HG03097 (cell line): ENCODE results near the gene PRRG3.

Source experiments
- ATAC-seq: cut with Tn5 transposase; IDR thresholded peaks from one replicate; pipeline ENCODE4 v1.9.1; 2021; ENCODE audit not compliant: unreplicated experiment, low FRiP score

Gene PRRG3

DNA sequence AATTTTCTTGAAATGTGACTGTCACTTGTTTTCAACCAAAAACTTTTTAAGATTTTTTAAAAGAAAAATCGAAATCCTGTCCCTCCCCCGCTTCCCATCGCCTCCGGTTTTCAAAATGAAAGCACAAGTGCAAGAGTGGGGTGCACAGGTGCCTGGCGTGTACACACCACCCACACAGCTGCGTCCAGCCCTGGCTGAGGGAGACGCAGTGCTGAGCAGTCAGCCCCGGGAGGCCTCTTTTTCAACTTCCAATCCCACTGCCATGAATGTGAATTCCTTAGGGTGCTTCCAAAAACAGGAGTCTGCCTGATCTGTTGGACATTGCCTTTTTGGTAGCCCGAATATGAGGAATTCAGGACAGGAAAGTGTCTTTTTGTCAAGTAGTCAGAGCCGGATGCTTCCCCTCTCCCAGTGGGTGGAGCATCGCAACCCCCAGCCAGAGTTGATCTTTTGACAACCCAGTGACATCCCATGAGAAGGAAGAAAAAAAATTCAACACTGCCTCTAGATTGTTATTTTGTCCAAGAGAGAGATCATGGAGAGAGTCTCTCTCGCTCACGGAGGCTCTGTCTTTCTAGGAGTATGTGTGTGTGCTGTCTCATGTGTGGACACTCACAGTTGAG, 8.9 kb downstream of the PRRG3 start:
- ATAC-seq: no peak

DNA sequence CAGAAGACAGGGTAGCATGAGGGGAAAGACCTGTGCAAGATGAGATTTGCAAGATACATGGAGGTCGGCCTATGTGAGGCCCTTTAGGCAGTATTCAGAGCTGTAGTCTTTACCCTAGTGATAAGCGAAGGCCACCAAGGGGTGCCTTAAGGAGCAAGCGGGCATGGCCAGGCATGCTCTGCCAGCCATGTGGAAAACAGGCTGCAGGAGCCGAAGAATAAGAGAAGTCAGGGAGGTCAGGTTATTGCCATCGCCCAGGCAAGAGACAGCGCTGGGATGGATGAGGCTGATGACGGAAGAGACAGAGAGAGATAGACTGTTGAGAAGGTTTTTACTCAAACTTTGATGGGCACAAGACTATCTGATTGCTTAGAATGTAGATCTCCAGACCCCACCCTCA, 13.6 kb downstream of the PRRG3 start:
- ATAC-seq: no peak

DNA sequence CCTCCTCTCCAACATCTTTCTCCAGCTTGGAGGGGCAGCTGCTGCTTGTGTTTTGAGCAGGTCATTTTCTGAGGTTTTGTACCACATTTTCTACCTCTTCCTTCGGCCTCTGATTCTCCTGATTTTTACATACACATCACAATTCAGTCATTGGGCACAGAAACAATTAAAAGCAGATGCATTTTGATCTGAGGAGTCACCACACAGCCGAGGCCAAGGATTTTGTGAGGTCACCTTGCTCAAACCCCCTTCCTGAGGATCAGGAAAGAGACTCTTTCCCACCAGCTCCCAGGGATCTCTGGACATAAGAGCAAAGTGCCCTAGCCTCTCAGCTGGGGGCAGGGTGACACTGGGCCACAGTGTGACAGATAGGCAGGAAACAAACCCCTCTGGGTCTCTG, 15.2 kb downstream of the PRRG3 start:
- no peak for ATAC-seq

- ATAC-seq: no peak
Observed at GRCh38 chrX:151711154-151711553, 15.9 kb downstream of the PRRG3 start.

- ATAC-seq: no peak
Observed at GRCh38 chrX:151711787-151712186, 16.5 kb downstream of the PRRG3 start.

DNA sequence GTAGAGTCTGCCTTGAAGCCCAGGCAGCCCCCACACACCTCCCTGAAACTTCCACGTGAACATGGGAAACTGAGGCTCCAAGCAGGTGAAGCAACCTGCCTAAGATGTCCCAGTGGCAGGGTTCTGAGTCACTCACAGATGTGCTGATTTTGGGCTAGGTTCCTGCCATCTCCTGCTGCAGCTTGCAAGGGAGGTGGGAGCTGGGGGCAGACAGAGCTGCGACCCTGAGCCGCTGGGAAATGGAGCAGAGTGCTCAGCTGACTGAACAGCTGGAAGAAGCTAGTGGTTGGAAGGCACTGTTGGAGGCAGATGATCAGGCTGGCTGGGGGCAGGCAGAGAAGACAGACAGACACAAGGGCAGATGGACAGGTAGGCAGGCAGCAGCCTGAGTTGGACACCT, 17.0 kb downstream of the PRRG3 start:
- ATAC-seq: no peak

DNA sequence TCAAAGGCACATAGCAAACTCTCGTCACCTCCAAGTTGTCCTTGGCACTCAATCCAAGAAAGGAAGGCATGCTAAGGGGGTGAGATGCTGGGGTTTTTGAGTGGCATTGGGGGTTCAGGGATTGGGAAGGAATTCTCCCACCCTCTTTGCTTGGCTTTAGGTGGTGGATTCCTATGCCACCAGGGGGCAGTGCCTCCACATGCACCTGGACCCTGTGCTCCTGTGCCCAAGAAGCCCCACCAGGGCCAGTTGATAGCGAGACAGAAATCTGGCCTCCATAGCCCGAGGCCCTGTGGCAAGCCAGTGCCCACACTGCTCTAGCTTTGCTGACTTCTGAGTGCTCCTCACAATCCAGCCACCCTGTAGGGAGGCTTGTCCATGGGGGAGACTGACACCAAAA, 18.6 kb downstream of the PRRG3 start:
- no peak for ATAC-seq

DNA sequence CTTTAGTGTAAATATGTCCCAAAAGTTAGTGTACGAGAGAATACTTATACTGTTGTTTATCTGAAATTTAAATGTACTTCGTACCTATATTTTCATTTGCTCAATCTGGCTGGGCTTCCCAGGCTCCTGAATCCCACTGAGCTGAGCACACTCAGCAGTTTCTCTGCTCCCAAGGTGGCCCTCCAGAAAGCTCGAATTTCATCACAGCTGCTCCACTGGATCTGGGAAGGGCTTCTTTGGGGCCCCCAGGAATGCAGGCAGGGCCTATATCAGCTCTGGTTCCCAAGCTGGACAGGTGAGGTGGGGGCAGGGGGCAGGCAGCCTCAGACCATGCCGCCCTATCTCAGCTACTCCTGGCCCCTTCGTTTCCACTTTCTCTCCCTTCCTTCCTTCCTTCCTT, 19.1 kb downstream of the PRRG3 start:
- no peak for ATAC-seq

- ATAC-seq: no peak
Observed at GRCh38 chrX:151715752-151716151, 20.5 kb downstream of the PRRG3 start, which contains the start of gene FATE1. TSS of gene FATE1 (plus strand) at chrX:151716035. CDS start at chrX:151716120, 85 bp downstream.

DNA sequence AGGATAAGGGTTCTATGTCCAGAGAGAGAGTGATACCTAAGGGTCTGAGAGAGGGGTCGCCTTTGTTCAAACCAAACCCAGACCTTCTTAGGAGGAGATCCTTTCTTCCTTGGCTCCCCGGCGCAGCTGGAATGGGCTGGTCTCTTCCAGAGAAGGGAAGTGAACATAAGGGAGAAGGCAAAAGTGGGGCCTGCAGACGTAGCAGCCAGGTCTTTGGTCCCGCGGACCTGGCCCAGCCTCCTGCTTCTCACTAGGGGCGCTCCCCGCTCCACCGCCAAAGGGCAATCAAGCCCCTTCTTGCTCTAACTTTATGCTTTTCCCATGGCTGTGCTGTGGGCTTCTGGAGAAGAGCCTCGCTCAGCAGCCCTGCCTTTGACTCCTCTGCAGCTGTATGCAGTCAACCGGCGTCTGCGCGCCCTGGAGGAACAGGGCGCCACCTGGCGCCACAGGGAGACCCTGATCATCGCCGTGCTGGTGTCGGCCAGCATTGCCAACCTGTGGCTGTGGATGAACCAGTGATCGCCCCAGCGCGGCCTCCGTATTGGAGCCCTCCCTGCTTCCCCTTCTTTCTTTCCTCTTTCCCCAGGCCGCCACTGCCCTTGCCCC, 27.1 kb downstream of the PRRG3 start:
- no peak for ATAC-seq

DNA sequence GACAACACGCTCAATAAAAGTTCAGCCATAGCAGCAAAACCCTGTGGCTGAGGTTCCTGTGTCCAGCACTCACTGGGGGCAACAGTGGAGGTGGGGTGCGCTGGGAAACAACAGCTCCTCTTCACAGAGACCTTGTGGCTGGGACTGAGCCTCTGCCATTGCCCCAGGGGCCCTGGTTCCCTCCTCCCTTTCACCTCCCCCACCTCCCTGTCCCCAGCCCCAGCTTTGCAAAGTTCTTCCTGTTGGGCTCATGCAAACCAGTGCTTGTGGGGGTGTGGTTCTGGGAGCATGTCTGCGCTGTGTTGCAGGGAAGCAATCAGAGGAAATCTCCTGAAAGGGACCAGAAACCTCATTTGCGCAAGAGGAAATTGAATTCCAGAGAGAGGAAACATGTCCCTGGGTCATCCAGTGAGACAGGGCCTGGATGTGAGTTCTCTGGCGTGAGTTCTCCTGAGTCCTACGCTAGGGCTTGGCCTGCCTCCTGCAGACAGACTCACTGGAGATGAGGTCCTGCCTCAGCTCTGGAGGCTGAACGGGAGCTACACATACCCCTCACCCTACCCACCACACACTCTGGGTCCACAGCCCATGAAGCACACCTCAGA, 28.0 kb downstream of the PRRG3 start:
- ATAC-seq: no peak

- no peak for ATAC-seq
Observed at GRCh38 chrX:151724563-151725337, 29.5 kb downstream of the PRRG3 start.

DNA sequence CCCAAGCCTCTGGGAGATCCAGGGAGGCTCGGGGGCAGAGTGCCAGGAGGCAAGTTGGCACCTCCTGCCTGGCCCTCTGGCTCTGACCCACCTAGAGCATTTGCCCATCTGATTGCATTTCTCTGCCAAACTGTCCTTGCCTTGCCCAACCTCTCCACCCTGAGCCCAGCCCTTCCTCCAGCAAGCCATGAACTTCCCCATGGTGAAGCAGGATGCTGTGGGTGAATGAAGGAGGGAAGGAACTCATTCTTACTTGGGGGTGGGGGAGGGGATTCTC, 30.0 kb downstream of the PRRG3 start:
- ATAC-seq: no peak

DNA sequence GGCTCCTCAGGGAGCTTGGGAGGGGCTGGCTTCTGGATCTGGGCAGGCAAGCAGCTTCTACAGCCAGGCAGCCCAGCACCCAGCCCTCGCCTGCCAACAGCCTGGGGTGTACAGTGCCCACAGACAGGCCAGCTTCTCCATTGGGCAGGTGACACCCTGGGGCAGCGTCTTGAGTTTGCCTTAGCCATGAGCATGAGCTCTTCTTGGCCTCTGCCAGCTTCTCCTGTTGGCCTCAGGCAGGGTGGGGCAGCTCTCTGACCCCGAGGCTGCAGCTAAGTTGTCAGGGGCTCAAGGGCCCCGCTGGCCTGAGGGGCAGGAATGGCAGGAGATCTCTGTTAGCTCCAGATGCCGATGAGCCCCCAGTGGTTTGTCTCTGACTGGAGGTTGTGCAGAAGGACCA, 31.5 kb downstream of the PRRG3 start:
- ATAC-seq: no peak

DNA sequence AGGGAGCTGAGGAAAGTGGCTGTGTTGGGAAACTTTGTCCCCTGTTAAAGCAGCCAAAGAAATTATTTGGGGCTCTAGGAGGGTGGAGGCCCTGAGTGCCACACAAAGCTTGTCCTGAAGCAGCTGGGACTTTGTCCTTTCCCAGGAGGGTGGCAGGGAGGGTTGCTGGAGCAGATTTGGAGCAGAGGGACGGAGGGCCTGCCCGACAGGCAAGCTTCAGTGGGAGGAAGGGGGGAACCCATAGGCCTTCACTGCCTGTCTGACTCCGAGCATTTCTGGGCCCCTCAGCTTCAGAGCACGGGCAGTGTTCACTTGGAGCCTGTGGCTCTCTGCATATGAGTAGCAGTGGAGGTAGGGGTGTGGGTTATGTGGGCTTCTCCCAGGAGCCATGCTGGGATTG, 32.1 kb downstream of the PRRG3 start:
- no peak for ATAC-seq

- ATAC-seq: no peak
Observed at GRCh38 chrX:151729056-151729725, 33.9 kb downstream of the PRRG3 start.

DNA sequence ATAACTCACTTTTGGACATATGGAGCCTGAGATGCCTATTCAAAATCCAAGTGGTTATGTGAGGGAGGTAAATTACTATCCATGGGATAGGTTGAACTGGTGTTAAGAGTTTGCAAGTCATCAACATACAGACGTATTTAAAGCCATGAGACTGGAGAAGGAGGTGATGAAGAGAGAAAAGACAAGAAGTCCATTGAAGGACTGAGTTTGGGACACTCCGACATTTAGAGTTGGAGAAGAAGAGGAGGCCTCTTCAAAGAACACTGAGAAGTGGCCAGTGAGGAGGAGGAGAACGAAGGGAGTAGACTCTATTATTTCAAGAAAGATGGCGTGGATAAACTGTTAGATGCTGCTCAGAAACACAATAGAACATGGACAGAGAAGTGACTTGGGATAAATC, 39.2 kb downstream of the PRRG3 start, which contains the start of gene CNGA2:
Gene CNGA2, plus strand, starts transcription at position 301 of the 400 bp plus-strand sequence. CDS start 3,738 bp downstream, outside the sequence.
- no peak for ATAC-seq

GRCh38 chrX:151735219-151735618, 40.0 kb downstream of the PRRG3 start:
- no peak for ATAC-seq

DNA sequence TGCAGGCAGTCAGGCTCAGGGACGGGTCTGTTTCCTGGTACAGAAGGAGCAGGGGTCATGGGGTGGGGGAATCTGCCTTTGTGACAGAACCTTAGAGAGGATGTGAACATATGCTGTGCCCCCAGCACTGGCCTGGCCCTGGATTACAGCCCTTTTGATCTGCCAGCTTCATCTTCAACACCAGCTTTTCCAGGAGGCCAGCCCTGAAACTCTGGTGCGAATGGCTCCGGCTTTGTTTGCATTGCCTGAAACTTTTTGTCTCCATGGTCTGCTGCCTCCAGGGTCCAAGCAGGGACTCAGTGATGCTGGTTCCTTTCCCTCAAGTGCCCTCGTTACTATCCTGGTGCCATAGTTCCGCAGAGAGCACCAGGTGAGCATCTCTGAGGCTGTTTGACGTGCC, 41.4 kb downstream of the PRRG3 start:
- no peak for ATAC-seq

DNA sequence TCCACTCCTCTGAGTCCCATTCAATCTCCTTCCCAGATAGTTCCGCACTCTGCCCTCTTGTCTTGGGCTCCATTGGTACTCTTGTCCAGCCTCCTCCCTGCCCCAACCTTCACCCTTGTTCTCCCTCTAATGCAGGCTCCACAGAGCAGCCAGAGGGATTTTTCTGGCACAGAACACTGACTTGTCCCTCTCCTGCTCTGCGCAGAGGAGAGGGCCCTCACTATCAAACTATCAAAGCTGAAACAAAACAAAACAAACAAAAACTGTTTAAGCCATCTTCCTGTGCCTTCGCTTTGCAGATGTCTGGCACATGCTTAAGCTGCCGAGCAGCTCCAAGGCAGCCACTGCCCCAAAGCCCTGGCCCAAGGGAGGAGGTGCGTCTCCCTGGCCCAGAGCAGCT, 42.2 kb downstream of the PRRG3 start:
- no peak for ATAC-seq

DNA sequence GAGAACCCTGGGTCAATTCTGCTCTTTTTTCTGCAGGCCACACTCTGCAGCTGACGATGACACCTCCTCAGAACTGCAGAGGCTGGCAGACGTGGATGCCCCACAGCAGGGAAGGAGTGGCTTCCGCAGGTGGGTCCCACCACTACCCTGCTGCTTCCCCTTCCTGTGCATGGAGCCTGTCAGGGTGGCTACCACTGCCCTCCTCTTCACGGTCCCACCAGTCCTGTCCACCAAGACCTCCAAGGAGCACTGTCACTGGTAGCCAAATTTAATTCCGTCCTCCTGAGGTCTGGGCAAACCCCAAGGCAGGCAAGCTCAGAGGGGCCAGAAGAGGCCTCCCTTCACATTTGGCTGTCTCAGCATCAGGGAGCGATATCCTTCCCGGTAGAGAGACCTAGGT, 43.5 kb downstream of the PRRG3 start:
- ATAC-seq: no peak
